Measurements from ENCODE around the gene RANBP1. TPM values are rescaled to one million over a fixed set of nuclear protein-coding genes. Genes with fewer than 3 reads are reported as not detected.

RANBP1 gene
- total and polyA plus RNA-seq, 2 experiments from 2014 or later, result 233 to 253 TPM

DNA sequence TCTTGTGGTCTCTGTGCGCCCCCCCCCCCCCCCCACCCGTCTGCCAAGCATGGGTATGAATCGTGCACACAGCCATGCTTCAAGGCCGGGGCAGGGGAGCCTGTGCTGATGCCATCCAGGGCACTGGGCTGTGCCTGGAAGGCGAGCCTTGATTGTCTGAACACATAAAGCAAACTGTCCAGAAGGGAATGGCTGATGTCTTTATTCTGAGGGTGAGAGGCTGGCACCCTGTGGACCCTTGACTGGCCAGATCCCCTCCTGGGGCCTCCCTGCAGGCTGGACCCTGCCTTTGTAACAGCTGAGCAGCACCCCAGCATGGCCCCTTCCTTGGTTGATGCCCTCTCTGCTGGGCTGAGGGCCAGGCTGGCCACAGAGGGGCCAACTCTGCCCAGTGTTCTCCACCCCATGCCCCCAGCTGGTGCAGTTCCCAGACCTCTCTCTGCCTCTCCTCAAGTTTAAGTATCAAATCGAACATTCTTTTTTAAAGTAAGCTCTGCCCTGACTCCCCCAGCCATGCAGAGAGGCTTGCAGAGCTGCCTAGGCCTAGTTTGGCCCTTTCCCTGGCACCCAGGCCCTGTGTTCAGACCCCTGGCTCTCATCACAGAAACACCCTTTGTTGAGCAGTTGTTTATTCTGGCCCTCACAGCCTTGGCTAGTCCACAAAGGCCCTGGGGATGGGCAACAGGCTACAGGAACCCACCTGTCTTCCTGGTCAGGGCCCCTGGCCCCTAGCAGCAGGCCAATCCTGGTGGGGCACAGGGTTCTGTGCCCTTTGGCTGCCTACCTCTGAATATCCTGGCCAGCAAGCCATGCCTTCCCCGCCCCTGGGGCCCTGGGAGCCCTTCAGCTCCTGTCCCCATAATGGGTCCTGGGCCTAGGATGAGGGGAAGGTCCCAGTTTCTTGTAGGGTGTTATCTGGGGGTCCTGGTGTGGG is 3.9 kb upstream of the RANBP1 start:
- H3K9me3 ChIP-seq (ENCODE audit: low read depth), result no peaks in the 10 kb centered on the region
- no peak overlapping the region for H3K4me3 ChIP-seq
- H3K9me2 ChIP-seq (ENCODE audit: insufficient read depth), result no peaks in the 10 kb centered on the region
- no peaks in the 10 kb centered on the region for H4K20me1 ChIP-seq (ENCODE audit: insufficient read depth)
- H3K36me3 ChIP-seq (ENCODE audit: low read depth), result peaks cover 12% of the 10 kb centered on the region; the same call in 1 of the 2 replicates
- 75 to 82% methylated on average over 7 of the region's 7 CpGs for whole genome bisulfite sequencing, 2 experiments (ENCODE audit: low coverage in 1 of 2, low lambda C conversion rate in 2 of 2, missing lambda C conversion rate in 2 of 2)
- no peaks in the 10 kb centered on the region for H3K4me1 ChIP-seq (ENCODE audit: insufficient read depth)
- in situ Hi-C loops (cut with MboI), result no loop called here
- H3K27ac ChIP-seq, result no peak overlapping the region
- H3K9ac ChIP-seq, result peak overlapping the region; percentile 5; the same call in 1 of the 2 replicates
- no peak overlapping the region for H3K4me2 ChIP-seq (ENCODE audit: unreplicated experiment)
- H3K27me3 ChIP-seq (replicated peaks; ENCODE audit: insufficient read depth), result no peaks in the 10 kb centered on the region
- H2AFZ ChIP-seq, result no peak overlapping the region
- TF ChIP-seq EZH2 (IDR thresholded peaks at IDR 0.05; ENCODE audit: insufficient read depth, poor library complexity, severe bottlenecking), result no peak
- TF ChIP-seq EZH2phosphoT487 (IDR thresholded peaks at IDR 0.05; ENCODE audit: insufficient read depth, low read depth), result no peak
- peaks cover 17% of the 10 kb centered on the region for H3F3A ChIP-seq (ENCODE audit: insufficient read depth)
- H3K79me2 ChIP-seq (ENCODE audit: insufficient read depth), result peaks cover 39% of the 10 kb centered on the region
- no peak for DNase-seq

DNA sequence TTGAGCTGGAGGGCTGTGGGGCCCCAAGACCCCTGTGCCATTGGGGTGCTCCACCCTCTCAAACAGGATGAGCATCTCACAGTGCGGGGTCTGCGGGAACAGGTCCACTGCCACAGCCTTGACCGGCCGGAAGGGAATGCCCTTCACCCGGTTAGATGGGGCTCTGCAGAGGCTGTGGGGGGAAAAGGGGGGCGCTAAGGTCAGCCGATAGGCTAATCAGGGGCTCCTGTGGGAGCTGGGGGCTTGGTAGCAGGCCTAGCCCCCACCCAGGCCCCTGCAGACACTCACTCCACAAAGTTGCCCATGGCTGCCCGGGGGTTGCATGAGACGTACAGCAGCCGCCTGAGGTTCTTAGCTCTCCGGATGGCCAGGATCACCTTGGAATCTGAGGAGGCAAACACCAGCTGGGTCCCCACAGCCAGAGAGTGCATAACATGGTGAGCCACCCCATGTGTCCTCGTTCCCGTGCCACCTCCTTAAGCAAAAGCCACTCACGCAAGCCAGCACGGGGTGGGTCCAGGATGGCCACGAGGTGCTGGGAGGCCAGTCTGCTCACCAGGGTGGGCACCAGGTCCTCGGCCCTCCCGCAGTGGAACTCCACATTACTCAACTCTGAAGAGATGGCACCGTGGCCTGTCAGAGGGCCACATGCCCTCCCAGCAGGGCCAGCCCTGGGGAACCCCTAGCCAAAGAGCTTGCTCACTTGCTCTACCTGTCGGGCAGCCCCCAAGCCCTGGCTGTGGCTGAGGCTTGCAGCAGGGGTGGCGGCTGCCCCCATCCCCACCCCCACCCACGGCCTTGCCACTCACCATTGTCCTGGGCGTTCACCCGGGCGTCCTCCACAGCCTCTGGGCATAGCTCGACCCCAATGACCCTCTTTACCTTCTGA is 3.0 kb upstream of the RANBP1 start:
- no peak for DNase-seq
- Histone ChIP-seq H3K27ac (no peak overlapping the region), H3K9ac (0 out of 2 replicates have a peak overlapping the region, but pooled peaks have one; percentile 5), H3K4me1 (ENCODE audit: insufficient read depth) (no peaks in the 10 kb centered on the region), H3K9me2 (ENCODE audit: insufficient read depth) (no peaks in the 10 kb centered on the region), H3K27me3 (replicated peaks; ENCODE audit: insufficient read depth) (no peaks in the 10 kb centered on the region), H3K4me3 (no peak overlapping the region), H3K4me2 (ENCODE audit: unreplicated experiment) (no peak overlapping the region), H3F3A (ENCODE audit: insufficient read depth) (peaks cover 17% of the 10 kb centered on the region), H3K36me3 (ENCODE audit: low read depth) (peaks cover 8% of the 10 kb centered on the region; the same call in 1 of the 2 replicates), H4K20me1 (ENCODE audit: insufficient read depth) (no peaks in the 10 kb centered on the region), H3K79me2 (ENCODE audit: insufficient read depth) (peaks cover 42% of the 10 kb centered on the region), H3K9me3 (ENCODE audit: low read depth) (no peaks in the 10 kb centered on the region), H2AFZ (no peak overlapping the region)
- no peak for TF ChIP-seq EZH2phosphoT487 (IDR thresholded peaks at IDR 0.05; ENCODE audit: insufficient read depth, low read depth)
- no peak for TF ChIP-seq EZH2 (IDR thresholded peaks at IDR 0.05; ENCODE audit: insufficient read depth, poor library complexity, severe bottlenecking)
- in situ Hi-C loops (cut with MboI), result no loop called here
- WGBS, 2 experiments (ENCODE audit: low coverage in 1 of 2, low lambda C conversion rate in 2 of 2, missing lambda C conversion rate in 2 of 2), result 83 to 87% methylated on average over 21 to 24 of the region's 26 CpGs

DNA sequence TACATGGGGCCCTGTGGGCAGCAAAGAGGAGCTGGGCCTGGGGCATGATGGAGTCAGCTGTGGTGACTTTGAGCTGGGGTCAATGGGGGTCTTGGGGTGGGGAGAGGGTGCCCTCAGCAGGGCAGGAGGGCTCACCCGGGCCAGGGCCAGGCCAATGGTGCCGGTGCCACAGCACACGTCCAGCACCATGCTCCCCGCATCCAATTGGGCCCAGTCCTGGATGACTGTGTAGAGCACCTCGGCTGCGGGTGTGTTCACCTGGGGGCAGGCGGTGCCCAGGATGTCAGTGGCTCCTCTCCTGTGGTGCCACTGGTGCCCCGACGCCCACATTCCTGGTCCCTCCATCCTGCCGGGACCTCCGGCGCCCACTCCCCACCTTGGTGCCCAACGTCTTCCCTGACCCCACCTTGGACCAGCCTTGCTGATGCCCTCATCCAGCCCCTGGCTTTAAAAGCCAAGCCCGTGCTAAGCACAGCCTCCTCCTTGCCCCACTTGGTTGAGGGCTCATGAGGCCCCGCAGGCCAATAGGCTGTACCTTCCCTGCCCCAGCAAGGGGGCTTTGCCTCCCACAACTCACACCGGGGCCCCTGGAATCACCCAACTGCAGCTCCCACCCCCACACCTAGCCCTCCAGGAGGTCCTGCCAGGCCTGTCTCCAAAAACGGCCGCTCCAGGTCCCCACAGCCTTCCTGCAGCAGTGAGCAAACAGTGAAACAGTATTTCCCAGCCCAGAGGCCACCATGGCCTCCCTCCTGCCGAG is 2.2 kb upstream of the RANBP1 start:
- 83 to 91% methylated on average over 11 to 18 of the region's 19 CpGs for WGBS, 2 experiments (ENCODE audit: low coverage in 1 of 2, low lambda C conversion rate in 2 of 2, missing lambda C conversion rate in 2 of 2)

More for the DNA sequence above, 2.2 kb upstream of the RANBP1 start:
- H3K9ac ChIP-seq, result no peak overlapping the region
- H3K27ac ChIP-seq, result no peak overlapping the region
- H3K9me2 ChIP-seq (ENCODE audit: insufficient read depth), result no peaks in the 10 kb centered on the region
- no peak overlapping the region for H3K4me3 ChIP-seq
- H3K27me3 ChIP-seq (replicated peaks; ENCODE audit: insufficient read depth), result no peaks in the 10 kb centered on the region
- peaks cover 8% of the 10 kb centered on the region; the same call in 1 of the 2 replicates for H3K36me3 ChIP-seq (ENCODE audit: low read depth)
- TF ChIP-seq EZH2 (IDR thresholded peaks at IDR 0.05; ENCODE audit: insufficient read depth, poor library complexity, severe bottlenecking) (no peak), EZH2phosphoT487 (IDR thresholded peaks at IDR 0.05; ENCODE audit: insufficient read depth, low read depth) (no peak)
- peaks cover 6% of the 10 kb centered on the region for H3K4me1 ChIP-seq (ENCODE audit: insufficient read depth)
- no peak for DNase-seq
- in situ Hi-C loops (cut with MboI), result no loop called here
- H3K4me2 ChIP-seq (ENCODE audit: unreplicated experiment), result no peak overlapping the region
- H3K79me2 ChIP-seq (ENCODE audit: insufficient read depth), result peaks cover 50% of the 10 kb centered on the region
- H2AFZ ChIP-seq, result no peak overlapping the region
- H3F3A ChIP-seq (ENCODE audit: insufficient read depth), result peaks cover 25% of the 10 kb centered on the region
- no peaks in the 10 kb centered on the region for H4K20me1 ChIP-seq (ENCODE audit: insufficient read depth)
- H3K9me3 ChIP-seq (ENCODE audit: low read depth), result no peaks in the 10 kb centered on the region
